Measurements from ENCODE around the gene ZNF778.
A peak's percentile ranks its signal among the peaks of the same experiment; 100 is the strongest.
"Not testable (repeated sequence)": the region's sequence is repeated elsewhere in the genome, so short reads cannot be mapped to it uniquely, and the experiment has no call there.

The ZNF778 gene

GRCh38 chr16:89241187-89242007 is 23.9 kb downstream of the ZNF778 start:
- Histone ChIP-seq H3K4me3 (ENCODE audit: severe bottlenecking) (peak overlapping the region; percentile 89), H3K9me3 (ENCODE audit: severe bottlenecking) (no peaks in the 10 kb centered on the region), H3K27ac (ENCODE audit: poor library complexity, severe bottlenecking) (peak overlapping the region; percentile 81), H3K36me3 (ENCODE audit: low read depth) (no peaks in the 10 kb centered on the region), H3K4me1 (ENCODE audit: insufficient read depth, poor library complexity, severe bottlenecking) (no peaks in the 10 kb centered on the region), H3K27me3 (ENCODE audit: insufficient read depth, poor library complexity, severe bottlenecking) (no peaks in the 10 kb centered on the region)
- TF ChIP-seq, protein P1, sequence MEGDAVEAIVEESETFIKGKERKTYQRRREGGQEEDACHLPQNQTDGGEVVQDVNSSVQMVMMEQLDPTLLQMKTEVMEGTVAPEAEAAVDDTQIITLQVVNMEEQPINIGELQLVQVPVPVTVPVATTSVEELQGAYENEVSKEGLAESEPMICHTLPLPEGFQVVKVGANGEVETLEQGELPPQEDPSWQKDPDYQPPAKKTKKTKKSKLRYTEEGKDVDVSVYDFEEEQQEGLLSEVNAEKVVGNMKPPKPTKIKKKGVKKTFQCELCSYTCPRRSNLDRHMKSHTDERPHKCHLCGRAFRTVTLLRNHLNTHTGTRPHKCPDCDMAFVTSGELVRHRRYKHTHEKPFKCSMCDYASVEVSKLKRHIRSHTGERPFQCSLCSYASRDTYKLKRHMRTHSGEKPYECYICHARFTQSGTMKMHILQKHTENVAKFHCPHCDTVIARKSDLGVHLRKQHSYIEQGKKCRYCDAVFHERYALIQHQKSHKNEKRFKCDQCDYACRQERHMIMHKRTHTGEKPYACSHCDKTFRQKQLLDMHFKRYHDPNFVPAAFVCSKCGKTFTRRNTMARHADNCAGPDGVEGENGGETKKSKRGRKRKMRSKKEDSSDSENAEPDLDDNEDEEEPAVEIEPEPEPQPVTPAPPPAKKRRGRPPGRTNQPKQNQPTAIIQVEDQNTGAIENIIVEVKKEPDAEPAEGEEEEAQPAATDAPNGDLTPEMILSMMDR (IDR thresholded peaks at IDR 0.05; ENCODE audit: poor library complexity, severe bottlenecking), result no peak
- ATAC-seq (ENCODE audit: low read depth) (peak; percentile 67), DNase-seq (ENCODE audit: low spot score) (no peak)

DNA sequence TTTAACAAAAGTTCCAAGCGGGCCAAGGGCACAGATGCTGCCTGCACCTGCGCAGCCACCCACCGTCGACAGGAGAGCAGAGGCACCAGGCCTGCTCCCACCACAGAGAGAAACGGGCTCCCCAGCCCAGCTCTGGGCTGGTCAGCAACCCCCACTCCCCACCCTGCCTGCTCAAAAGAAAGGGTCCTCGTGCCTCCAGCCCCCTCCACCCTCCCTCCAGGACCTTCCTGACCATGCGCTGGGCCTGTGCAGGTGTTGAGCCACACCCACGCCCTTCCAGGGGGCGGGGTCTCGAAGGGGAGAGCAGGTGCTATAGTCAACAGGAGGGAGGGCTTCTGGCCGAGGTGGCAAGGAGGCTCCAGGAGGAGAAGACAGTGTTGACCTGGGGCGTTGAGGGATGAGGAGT is 25.3 kb downstream of the ZNF778 start:
- Histone ChIP-seq H3K36me3 (ENCODE audit: low read depth) (no peaks in the 10 kb centered on the region), H3K4me1 (ENCODE audit: insufficient read depth, poor library complexity, severe bottlenecking) (no peaks in the 10 kb centered on the region), H3K27ac (ENCODE audit: poor library complexity, severe bottlenecking) (no peak overlapping the region), H3K9me3 (ENCODE audit: severe bottlenecking) (no peaks in the 10 kb centered on the region), H3K27me3 (ENCODE audit: insufficient read depth, poor library complexity, severe bottlenecking) (no peaks in the 10 kb centered on the region), H3K4me3 (ENCODE audit: severe bottlenecking) (no peak overlapping the region)
- ATAC-seq (ENCODE audit: low read depth) (no peak), DNase-seq (ENCODE audit: low spot score) (no peak)
- TF ChIP-seq, protein P1 (IDR thresholded peaks at IDR 0.05; ENCODE audit: poor library complexity, severe bottlenecking), result no peak

DNA sequence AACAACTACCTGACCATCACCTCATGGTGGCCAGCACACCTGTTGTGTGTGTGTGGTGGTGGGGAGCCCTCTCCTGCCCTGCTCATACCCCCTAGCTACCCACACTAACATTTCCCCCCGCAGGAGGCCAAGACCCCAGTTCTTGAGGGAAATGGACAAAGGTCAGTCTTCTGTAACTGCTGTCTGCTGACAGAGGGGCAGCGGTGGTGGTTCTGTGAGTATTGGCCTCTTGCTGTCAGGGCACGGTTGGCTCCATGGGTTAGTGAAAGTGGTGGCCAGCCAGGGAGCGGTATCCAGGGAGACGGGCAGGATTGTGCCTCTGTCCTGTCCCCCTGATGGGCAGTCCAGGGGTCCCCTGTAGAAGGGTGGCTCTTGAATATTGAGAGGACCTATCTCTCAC is 26.2 kb downstream of the ZNF778 start:
- no peak overlapping the region for H3K4me3 ChIP-seq (ENCODE audit: severe bottlenecking)
- H3K27ac ChIP-seq (ENCODE audit: poor library complexity, severe bottlenecking), result no peak overlapping the region
- ATAC-seq (ENCODE audit: low read depth), result no peak
- H3K4me1 ChIP-seq (ENCODE audit: insufficient read depth, poor library complexity, severe bottlenecking), result no peaks in the 10 kb centered on the region
- no peaks in the 10 kb centered on the region for H3K27me3 ChIP-seq (ENCODE audit: insufficient read depth, poor library complexity, severe bottlenecking)
- DNase-seq (ENCODE audit: low spot score), result no peak
- no peaks in the 10 kb centered on the region for H3K36me3 ChIP-seq (ENCODE audit: low read depth)
- H3K9me3 ChIP-seq (ENCODE audit: severe bottlenecking), result no peaks in the 10 kb centered on the region
- TF ChIP-seq, protein P1 (IDR thresholded peaks at IDR 0.05; ENCODE audit: poor library complexity, severe bottlenecking), result no peak

DNA sequence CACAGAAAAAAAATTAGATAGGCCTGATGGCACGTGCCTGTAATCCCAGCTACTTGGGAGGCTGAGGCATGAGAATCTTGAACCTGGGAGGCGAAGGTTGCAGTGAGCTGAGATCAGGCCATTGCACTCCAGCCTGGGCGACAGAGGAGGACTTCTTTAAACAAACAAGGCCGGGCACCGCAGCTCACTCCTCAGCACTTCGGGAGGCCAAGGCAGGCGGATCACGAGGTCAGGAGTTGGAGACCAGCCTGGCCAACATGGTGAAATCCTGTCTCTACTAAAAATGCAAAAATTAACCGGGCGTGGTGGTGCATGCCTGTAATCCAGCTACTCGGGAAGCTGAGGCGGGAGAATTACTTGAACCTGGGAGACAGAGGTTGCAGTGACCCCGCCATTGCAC is 26.8 kb downstream of the ZNF778 start:
- H3K27ac ChIP-seq (ENCODE audit: poor library complexity, severe bottlenecking); H3K4me1 ChIP-seq (ENCODE audit: insufficient read depth, poor library complexity, severe bottlenecking); DNase-seq (ENCODE audit: low spot score); H3K4me3 ChIP-seq (ENCODE audit: severe bottlenecking); H3K27me3 ChIP-seq (ENCODE audit: insufficient read depth, poor library complexity, severe bottlenecking); H3K36me3 ChIP-seq (ENCODE audit: low read depth); H3K9me3 ChIP-seq (ENCODE audit: severe bottlenecking); ATAC-seq (ENCODE audit: low read depth): not testable (repeated sequence)

DNA sequence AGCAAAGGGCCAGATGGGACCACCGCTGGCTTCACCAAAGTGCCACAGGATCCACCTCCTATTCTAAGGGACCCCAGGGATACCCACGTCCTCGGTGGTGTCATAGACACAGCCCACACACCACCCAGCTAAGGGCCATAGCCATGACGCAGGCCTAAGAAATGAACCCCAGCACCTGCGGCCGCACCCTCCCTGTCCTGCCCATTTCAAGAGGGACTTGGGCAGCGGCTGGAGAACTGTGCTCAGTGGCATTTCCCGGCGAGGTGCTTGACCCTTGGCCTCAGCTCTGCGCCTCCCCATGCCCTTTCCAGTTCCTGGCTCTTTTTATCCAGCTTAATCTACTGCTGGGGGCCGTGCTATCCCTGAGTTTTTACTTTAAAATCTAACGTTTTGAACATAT is 27.3 kb downstream of the ZNF778 start:
- TF ChIP-seq, protein P1 (IDR thresholded peaks at IDR 0.05; ENCODE audit: poor library complexity, severe bottlenecking), result no peak
- ATAC-seq (ENCODE audit: low read depth) (no peak), DNase-seq (ENCODE audit: low spot score) (no peak)
- Histone ChIP-seq H3K4me1 (ENCODE audit: insufficient read depth, poor library complexity, severe bottlenecking) (no peaks in the 10 kb centered on the region), H3K27me3 (ENCODE audit: insufficient read depth, poor library complexity, severe bottlenecking) (no peaks in the 10 kb centered on the region), H3K27ac (ENCODE audit: poor library complexity, severe bottlenecking) (no peak overlapping the region), H3K36me3 (ENCODE audit: low read depth) (no peaks in the 10 kb centered on the region), H3K4me3 (ENCODE audit: severe bottlenecking) (no peak overlapping the region), H3K9me3 (ENCODE audit: severe bottlenecking) (no peaks in the 10 kb centered on the region)
